ENCODE results near the gene GPC6. TPM values are rescaled to one million over a fixed set of nuclear protein-coding genes. Genes with fewer than 3 reads are reported as not detected.

Gene GPC6
- total RNA-seq, 1 experiment from 2014 or later: not detected

GRCh38 chr13:94236872-94237271 is 1010.3 kb downstream of the GPC6 start:
- ChIA-PET POLR2A (ENCODE audit: unreplicated experiment) (no interaction called here), CTCF (no interaction called here)
- Histone ChIP-seq H3K4me2 (no peak overlapping the region), H3F3A (ENCODE audit: insufficient read depth, low read depth) (no peaks in the 10 kb centered on the region), H3K9me2 (ENCODE audit: insufficient read depth) (no peaks in the 10 kb centered on the region), H4K20me1 (ENCODE audit: insufficient read depth) (no peaks in the 10 kb centered on the region), H3K9me3 (ENCODE audit: insufficient read depth, low read depth) (no peaks in the 10 kb centered on the region; the same call in 1 of the 2 replicates), H3K36me3 (ENCODE audit: low read depth) (no peaks in the 10 kb centered on the region), H3K79me2 (ENCODE audit: low read depth) (no peaks in the 10 kb centered on the region), H2AFZ (no peak overlapping the region), H3K4me3 (no peak overlapping the region), H3K4me1 (replicated peaks; ENCODE audit: insufficient read depth) (no peaks in the 10 kb centered on the region), H3K27me3 (ENCODE audit: insufficient read depth, low read depth) (no peaks in the 10 kb centered on the region), H3K27ac (no peak overlapping the region)
- no TSS peak for BruUV-seq (replicated peaks)
- DNase-seq: no peak
- TF ChIP-seq EZH2 (IDR thresholded peaks at IDR 0.05; ENCODE audit: low read depth) (no peak), CTCF (conservative IDR thresholded peaks at IDR 0.05) (no peak)
- intact Hi-C loops (cut with micrococcal nuclease; ENCODE audit: unreplicated experiment): no loop called here

- no peaks in the 10 kb centered on the region for H3K79me2 ChIP-seq (ENCODE audit: low read depth)
Measured at GRCh38 chr13:94239135-94239534, 1012.5 kb downstream of the GPC6 start.

GRCh38 chr13:94242554-94242953 is 1015.9 kb downstream of the GPC6 start:
- Histone ChIP-seq H3K9me3 (ENCODE audit: insufficient read depth, low read depth) (no peaks in the 10 kb centered on the region), H3K4me3 (no peak overlapping the region), H3K79me2 (ENCODE audit: low read depth) (no peaks in the 10 kb centered on the region), H3K4me2 (no peak overlapping the region), H3K27ac (no peak overlapping the region), H3K27me3 (ENCODE audit: insufficient read depth, low read depth) (no peaks in the 10 kb centered on the region), H3K36me3 (ENCODE audit: low read depth) (no peaks in the 10 kb centered on the region), H4K20me1 (ENCODE audit: insufficient read depth) (no peaks in the 10 kb centered on the region), H3F3A (ENCODE audit: insufficient read depth, low read depth) (no peaks in the 10 kb centered on the region), H3K9me2 (ENCODE audit: insufficient read depth) (no peaks in the 10 kb centered on the region), H2AFZ (no peak overlapping the region), H3K4me1 (replicated peaks; ENCODE audit: insufficient read depth) (no peaks in the 10 kb centered on the region)
- POLR2A ChIA-PET (ENCODE audit: unreplicated experiment): no interaction called here
- DNase-seq: no peak
- TF ChIP-seq CTCF (conservative IDR thresholded peaks at IDR 0.05): no peak
- CTCF ChIA-PET: no interaction called here
- intact Hi-C loops (cut with micrococcal nuclease; ENCODE audit: unreplicated experiment): no loop called here
- BruUV-seq (replicated peaks): no TSS peak

More at GRCh38 chr13:94239135-94239534, 1012.5 kb downstream of the GPC6 start:
- BruUV-seq (replicated peaks): no TSS peak
- Histone ChIP-seq H3K9me3 (ENCODE audit: insufficient read depth, low read depth) (no peaks in the 10 kb centered on the region), H3K27me3 (ENCODE audit: insufficient read depth, low read depth) (no peaks in the 10 kb centered on the region), H3F3A (ENCODE audit: insufficient read depth, low read depth) (no peaks in the 10 kb centered on the region), H3K4me2 (no peak overlapping the region), H4K20me1 (ENCODE audit: insufficient read depth) (no peaks in the 10 kb centered on the region), H3K4me3 (no peak overlapping the region), H3K27ac (no peak overlapping the region), H3K9me2 (ENCODE audit: insufficient read depth) (no peaks in the 10 kb centered on the region), H2AFZ (no peak overlapping the region), H3K4me1 (replicated peaks; ENCODE audit: insufficient read depth) (no peaks in the 10 kb centered on the region), H3K36me3 (ENCODE audit: low read depth) (no peaks in the 10 kb centered on the region)
- ChIA-PET POLR2A (ENCODE audit: unreplicated experiment) (no interaction called here), CTCF (no interaction called here)
- DNase-seq: no peak
- intact Hi-C loops (cut with micrococcal nuclease; ENCODE audit: unreplicated experiment): no loop called here
- TF ChIP-seq EZH2 (IDR thresholded peaks at IDR 0.05; ENCODE audit: low read depth) (no peak), CTCF (conservative IDR thresholded peaks at IDR 0.05) (no peak)
